Ishikawa (cell line): Measurements from ENCODE around the gene CLK3.

Experiments
- CEBPB ChIP-seq: IDR thresholded peaks from 2 replicates; pipeline ENCODE4 v1.6.1; 2012
- CREB1 ChIP-seq: IDR thresholded peaks from 2 replicates; pipeline ENCODE4 v1.6.1; 2012; ENCODE audit warnings: low read depth
- EGR1 ChIP-seq: IDR thresholded peaks from 2 replicates; pipeline ENCODE4 v1.6.1; 2012
- EP300 ChIP-seq: IDR thresholded peaks from 2 replicates; pipeline ENCODE4 v1.6.1; 2012; ENCODE audit warnings: borderline replicate concordance
- RAD21 ChIP-seq: IDR thresholded peaks from 2 replicates; pipeline ENCODE4 v1.6.1; 2012; ENCODE audit warnings: low read depth
- TAF1 ChIP-seq: IDR thresholded peaks from 2 replicates; pipeline ENCODE4 v1.6.1; 2012; ENCODE audit warnings: low read depth, mild to moderate bottlenecking
- TEAD4 ChIP-seq: IDR thresholded peaks from 2 replicates; pipeline ENCODE4 v1.6.1; 2012
- YY1 ChIP-seq: IDR thresholded peaks from 2 replicates; pipeline ENCODE4 v1.6.1; 2012; ENCODE audit warnings: low read depth
- ZBTB7A ChIP-seq: IDR thresholded peaks from 2 replicates; pipeline ENCODE4 v1.6.1; 2012; ENCODE audit warnings: low read depth
- TF ChIP-seq, protein P1 (sequence below): IDR thresholded peaks from 2 replicates; pipeline ENCODE4 v1.6.1; 2012
- TF ChIP-seq, protein P2 (sequence below): IDR thresholded peaks from 2 replicates; pipeline ENCODE4 v1.6.1; 2012; ENCODE audit warnings: low read depth, mild to moderate bottlenecking

DNA sequence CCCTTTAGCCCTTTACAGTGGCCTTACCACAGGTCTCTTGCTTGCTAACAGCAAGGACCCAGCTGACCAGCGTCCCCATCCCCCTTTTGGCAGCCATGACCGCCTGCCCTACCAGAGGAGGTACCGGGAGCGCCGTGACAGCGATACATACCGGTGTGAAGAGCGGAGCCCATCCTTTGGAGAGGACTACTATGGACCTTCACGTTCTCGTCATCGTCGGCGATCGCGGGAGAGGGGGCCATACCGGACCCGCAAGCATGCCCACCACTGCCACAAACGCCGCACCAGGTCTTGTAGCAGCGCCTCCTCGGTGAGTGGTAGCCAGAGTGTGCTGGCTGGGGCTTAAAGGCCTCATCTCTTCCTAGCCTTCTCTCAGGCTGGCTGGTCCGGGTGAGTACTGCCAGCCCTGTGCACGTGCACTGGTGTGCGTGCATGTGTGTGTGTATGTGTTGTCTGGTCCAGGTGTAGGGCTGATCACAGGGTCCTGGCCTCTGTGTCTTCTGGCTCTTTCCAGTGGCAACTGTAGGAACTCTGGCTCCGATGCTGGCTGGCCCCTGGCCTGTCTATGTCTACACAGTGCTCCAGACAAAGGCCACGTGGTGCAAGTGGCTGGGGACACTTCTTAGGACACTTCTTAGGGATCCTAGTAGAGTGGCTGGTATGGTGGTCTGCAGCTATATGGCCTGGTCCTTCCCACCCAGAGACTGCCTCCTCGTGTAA lies 4.4 kb downstream of the CLK3 start:
- TF ChIP-seq YY1: no peak
- no peak for TF ChIP-seq EP300
- TF ChIP-seq EGR1: no peak
- TF ChIP-seq TEAD4: no peak
- no peak for TF ChIP-seq CEBPB
- TF ChIP-seq, protein P1, sequence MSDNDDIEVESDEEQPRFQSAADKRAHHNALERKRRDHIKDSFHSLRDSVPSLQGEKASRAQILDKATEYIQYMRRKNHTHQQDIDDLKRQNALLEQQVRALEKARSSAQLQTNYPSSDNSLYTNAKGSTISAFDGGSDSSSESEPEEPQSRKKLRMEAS: no peak
- no peak for TF ChIP-seq ZBTB7A
- no peak for TF ChIP-seq CREB1
- TF ChIP-seq TAF1: no peak
- no peak for TF ChIP-seq RAD21
- TF ChIP-seq, protein P2, sequence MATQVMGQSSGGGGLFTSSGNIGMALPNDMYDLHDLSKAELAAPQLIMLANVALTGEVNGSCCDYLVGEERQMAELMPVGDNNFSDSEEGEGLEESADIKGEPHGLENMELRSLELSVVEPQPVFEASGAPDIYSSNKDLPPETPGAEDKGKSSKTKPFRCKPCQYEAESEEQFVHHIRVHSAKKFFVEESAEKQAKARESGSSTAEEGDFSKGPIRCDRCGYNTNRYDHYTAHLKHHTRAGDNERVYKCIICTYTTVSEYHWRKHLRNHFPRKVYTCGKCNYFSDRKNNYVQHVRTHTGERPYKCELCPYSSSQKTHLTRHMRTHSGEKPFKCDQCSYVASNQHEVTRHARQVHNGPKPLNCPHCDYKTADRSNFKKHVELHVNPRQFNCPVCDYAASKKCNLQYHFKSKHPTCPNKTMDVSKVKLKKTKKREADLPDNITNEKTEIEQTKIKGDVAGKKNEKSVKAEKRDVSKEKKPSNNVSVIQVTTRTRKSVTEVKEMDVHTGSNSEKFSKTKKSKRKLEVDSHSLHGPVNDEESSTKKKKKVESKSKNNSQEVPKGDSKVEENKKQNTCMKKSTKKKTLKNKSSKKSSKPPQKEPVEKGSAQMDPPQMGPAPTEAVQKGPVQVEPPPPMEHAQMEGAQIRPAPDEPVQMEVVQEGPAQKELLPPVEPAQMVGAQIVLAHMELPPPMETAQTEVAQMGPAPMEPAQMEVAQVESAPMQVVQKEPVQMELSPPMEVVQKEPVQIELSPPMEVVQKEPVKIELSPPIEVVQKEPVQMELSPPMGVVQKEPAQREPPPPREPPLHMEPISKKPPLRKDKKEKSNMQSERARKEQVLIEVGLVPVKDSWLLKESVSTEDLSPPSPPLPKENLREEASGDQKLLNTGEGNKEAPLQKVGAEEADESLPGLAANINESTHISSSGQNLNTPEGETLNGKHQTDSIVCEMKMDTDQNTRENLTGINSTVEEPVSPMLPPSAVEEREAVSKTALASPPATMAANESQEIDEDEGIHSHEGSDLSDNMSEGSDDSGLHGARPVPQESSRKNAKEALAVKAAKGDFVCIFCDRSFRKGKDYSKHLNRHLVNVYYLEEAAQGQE: no peak
